GM12891 (cell line): Measurements from ENCODE around the gene BBIP1.

Source experiments
- POLR2A ChIP-seq: IDR thresholded peaks from 2 replicates; pipeline ENCODE4 v1.6.1; 2011; ENCODE audit warnings: low read depth, low read length, control low read depth
- POLR2AphosphoS5 ChIP-seq: IDR thresholded peaks from 2 replicates; pipeline ENCODE4 v1.6.1; 2011; ENCODE audit warnings: low read depth, low read length, control low read depth
- POU2F2 ChIP-seq: IDR thresholded peaks from 2 replicates; pipeline ENCODE4 v1.6.1; 2011; ENCODE audit warnings: low read depth, mild to moderate bottlenecking, control low read depth, low read length, moderate library complexity

- TF ChIP-seq POLR2AphosphoS5 (no peak), POLR2A (no peak), POU2F2 (no peak)
These were observed 60.6 kb downstream of the BBIP1 start for GRCh38 chr10:110858297-110858934.
